GM19372 (cell line): Measurements from ENCODE around the gene TANC2.
"Not testable (repeated sequence)": the region's sequence is repeated elsewhere in the genome, so short reads cannot be mapped to it uniquely, and the experiment has no call there.

ENCODE experiments used
- ATAC-seq: cut with Tn5 transposase; IDR thresholded peaks from one replicate; pipeline ENCODE4 v1.9.1; 2021; ENCODE audit warnings: mild to moderate bottlenecking, low read depth, moderate library complexity; ENCODE audit not compliant: unreplicated experiment

The TANC2 gene

DNA sequence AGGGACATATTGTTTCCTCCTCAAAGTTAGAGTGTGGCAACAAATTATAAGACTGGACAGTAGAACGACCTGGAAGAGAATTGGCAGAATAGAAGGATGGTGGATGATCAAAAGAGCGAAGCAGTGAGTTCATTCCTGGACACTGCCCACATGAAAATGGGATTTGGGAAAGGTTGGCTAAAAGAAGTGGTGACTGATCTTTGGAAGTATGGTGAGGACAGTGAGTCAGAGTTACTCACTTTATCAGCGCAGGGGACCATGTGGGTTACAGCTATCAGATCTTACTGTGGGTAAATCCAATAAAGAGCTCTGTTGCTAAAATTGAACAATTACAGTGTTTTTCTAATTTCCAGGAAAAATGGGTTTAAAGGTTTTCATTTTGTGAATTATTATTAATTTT lies 2.7 kb upstream of the TANC2 start:
- ATAC-seq = no peak

GRCh38 chr17:62964506-62964905 lies 1.5 kb upstream of the TANC2 start:
- ATAC-seq = no peak

DNA sequence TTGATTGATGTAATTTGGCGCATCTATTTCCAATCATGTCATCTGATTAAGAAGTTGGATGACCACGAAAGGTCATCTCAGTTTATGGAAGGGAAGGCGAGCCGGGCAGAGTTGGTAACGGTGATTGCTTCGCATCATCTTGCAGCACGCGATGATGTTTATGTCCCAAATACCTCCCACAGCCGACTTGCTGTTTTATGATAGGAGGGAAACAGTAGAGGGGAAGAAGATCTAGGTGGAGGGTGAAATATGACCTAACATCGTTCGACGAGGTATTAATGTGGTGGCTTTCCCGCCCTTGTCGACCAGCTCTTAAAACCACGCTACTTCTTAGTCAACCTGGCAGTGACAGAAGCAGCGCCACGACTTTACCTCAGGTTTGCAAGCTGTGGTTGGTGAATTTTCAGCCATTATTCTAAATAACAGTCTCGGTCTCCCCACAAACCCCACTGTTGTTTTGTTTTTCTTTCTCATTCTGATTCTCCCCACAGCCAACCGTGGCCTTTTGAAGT lies 805 bp upstream of the TANC2 start:
- ATAC-seq = no peak

DNA sequence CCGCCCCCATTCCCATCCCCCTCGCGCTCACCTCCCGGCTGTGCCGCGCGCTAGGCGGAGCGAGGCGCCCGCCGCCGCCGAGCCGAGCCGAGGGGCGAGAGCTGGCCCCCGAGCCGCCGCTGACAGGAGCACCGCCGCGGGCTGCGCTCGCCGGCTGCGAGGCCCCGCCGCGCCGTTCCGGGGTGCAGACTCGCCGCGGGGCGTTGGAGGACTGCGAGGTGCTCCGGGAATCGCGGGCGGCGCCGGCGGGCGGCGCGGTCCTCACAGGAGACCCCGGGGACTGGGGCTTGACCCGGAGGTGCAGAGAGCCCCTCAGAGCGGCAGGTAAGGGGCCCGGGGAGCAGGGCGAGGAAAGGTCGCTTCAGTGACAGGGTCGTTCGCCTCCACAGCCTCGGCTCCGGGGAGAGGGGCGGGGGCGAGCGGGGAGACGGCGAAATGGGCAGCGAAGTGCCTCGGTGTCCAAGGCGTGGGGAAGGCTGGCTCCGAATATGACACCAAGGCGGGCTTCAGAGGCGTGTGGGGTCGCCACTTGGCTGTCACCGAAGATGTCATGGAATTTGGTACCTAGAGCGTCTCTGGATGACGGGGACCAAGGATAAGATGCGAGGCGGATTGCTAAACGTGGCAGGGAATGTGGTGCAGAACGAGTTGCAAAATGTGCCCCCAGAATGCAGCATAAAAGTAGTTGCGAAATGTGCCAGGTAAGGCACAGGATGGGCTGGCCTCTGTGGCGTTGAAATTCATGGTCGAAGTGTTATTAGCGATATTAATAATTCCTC lies 580 bp downstream of the TANC2 start:
- ATAC-seq = peak; percentile 47

GRCh38 chr17:62967205-62967529 lies 1.1 kb downstream of the TANC2 start:
- ATAC-seq = no peak

- ATAC-seq = peak; percentile 60
These were observed 2.4 kb downstream of the TANC2 start for GRCh38 chr17:62968445-62968923.

DNA sequence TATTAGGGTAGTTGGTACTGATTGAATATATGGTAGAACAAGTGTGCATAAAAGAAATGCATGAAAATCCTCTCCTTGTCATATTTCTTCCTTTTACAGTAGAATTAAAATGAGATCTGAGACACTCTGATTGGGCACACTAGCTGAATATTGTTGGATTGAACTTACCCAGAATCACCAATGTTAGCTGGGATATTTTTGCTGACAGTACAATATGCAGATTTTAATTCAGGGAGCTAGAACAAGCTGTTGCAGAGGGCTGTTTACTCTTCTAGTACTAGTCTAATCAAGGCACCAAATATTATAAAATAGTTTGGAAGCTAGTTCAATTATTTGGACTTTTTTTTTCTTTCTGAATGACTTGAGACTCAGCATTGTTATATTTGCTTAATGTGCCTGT lies 4.6 kb downstream of the TANC2 start:
- ATAC-seq = no peak

DNA sequence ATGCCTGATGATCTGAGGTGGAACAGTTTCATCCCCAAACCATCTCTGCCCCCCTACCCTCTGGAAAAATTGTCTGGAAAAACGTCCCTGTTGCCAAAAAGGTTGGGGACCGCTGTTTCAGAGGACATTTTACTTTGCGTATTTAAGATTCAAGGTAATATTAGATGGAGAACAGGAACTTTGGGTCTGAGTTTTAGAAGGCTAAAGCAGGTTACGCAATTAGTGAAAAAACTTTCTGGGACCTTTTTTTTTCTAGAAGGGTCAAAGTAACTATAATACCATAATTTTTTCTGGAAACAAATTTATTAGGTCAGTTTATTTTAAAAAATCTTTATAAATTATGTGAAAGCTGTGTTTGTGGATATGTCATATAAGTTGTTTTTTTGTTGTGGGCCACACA lies 5.8 kb downstream of the TANC2 start:
- ATAC-seq = no peak

- ATAC-seq = no peak
These were observed 8.8 kb downstream of the TANC2 start for GRCh38 chr17:62974788-62975187.

GRCh38 chr17:62975206-62975605 lies 9.2 kb downstream of the TANC2 start:
- no peak for ATAC-seq

DNA sequence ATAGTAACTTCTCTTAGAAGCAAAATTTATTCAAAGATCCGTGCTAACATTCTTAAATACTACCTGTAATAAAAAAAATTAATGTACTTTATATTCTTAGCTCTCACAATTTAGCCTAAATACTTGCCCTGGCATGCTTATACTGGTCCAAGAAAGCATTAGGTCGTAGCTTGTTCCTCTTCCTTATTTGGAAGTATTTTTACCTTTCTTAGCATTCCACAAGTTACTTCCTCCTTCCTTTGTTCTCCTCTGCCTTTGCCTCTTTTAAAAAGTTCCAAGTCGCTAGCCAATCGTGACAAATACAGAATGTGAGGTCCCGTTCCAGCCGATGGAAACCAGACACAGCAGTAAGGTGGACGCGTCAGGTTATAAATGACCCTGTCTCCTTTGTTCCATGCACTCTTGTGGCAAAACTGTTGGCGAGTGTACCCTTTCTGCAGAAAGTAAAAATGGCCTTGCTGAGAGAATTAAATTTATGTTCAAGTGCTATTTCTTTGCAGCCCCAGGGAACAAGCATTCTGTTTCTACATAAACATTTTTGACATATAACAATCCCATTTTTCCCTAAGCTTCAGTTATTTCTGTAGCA lies 10.7 kb downstream of the TANC2 start:
- not testable (repeated sequence) for ATAC-seq

DNA sequence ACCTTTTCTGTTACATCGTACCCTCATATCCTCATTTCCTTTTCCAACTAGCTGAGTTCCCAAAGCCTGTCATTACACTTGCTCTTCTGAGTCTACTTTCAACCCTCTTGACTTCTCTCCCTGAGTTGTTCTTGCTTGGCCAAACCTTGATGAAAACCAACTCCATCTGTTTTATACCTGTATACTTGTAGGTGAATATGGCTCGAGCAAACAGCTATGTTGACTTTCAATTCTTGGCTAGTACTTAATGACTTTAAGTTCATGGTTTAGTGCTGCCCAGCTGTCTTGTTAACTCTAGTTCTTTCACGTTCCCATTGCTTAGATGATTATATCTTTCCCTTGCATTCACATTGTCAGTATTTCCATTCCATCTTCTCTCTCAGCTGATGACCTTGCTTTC lies 14.8 kb downstream of the TANC2 start:
- no peak for ATAC-seq

- ATAC-seq = no peak
These were observed 15.9 kb downstream of the TANC2 start for GRCh38 chr17:62981933-62982332.

DNA sequence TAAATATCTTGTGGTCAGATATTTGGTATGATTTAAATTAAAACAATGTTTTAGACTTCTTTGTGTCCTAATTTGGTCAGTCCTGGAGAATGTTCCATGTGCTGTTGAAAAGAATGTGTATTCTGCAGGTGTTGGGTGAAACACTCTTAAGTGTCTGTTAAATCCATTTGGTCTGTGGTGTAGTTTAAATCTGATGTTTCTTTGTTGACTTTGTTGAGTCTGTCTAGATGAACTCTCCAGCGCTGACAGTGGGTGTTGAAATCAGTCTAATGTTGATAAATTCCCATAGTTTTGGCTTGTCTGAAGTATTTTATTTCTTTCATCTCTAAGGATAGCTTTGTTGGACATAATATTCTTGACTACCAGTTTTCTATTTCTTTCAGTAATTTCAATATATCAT lies 18.8 kb downstream of the TANC2 start:
- no peak for ATAC-seq

GRCh38 chr17:62986549-62986948 lies 20.5 kb downstream of the TANC2 start:
- ATAC-seq = no peak

DNA sequence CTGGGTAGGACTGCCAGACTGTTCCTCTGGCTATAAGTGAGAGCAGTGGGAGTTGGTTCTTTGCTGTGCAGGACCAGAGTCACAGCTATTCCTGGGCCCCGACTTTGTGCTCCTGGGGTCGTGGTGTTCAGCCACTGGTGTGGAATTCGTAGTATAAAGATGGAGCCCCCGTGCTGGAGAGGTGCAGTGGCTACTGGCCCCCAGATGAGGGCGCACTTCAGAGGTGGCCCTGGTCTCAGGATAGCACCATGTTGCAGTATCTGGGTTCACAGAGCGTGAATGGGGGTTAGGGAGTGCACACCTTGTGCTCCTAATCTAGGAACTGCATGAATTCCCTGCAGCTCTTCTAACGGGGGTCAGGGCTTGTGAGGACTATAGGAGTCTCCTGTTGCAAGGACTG lies 21.1 kb downstream of the TANC2 start:
- no peak for ATAC-seq

- no peak for ATAC-seq
These were observed 23.5 kb downstream of the TANC2 start for GRCh38 chr17:62989501-62989900.

- ATAC-seq = no peak
These were observed 28.9 kb downstream of the TANC2 start for GRCh38 chr17:62994931-62995330.

- ATAC-seq = no peak
These were observed 29.4 kb downstream of the TANC2 start for GRCh38 chr17:62995377-62995885.

DNA sequence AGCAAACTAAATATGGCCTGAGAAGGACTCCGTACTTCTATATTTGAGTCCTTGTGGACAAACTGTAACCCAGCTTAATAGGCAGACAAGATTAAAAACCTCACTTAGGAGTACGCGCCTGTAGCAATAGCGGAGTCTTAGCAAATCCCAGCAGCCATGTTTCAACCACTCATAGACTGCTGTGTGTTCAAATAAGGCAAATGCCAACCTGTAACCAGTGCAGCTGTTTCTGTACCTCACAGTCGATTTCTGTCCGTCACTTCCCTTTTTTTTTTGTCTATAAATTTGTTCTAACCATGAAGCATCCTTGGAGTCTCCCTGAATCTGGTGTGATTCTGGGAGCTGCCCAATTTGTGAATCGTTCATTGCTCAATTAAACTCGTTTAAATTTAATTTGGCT lies 30.2 kb downstream of the TANC2 start:
- no peak for ATAC-seq

GRCh38 chr17:62998166-62998565 lies 32.1 kb downstream of the TANC2 start:
- ATAC-seq = no peak
